H1 (cell line): ENCODE results near the gene FGF4.

ENCODE experiments used
- BACH1 ChIP-seq: IDR thresholded peaks from 2 replicates; pipeline ENCODE4 v1.6.1; 2012; ENCODE audit warnings: low read length, improper control_type of control experiment
- BRCA1 ChIP-seq: IDR thresholded peaks from 2 replicates; pipeline ENCODE4 v1.6.1; 2012; ENCODE audit warnings: low read depth, low read length, improper control_type of control experiment
- CBX8 ChIP-seq: fragments of 300-800, 300-1000 bp; sonication (generic); IDR thresholded peaks from 2 replicates; pipeline ENCODE4 v1.7.1; 2016; ENCODE audit warnings: low read depth, low read length, borderline replicate concordance
- EP300 ChIP-seq, 2 experiments: IDR thresholded peaks; 1 replicate in 1 of 2; 2 replicates in 1 of 2; pipeline ENCODE4 v1.6.1; 2011 to 2012; ENCODE audit warnings: low read depth in 2 of 2, low read length in 2 of 2, mild to moderate bottlenecking in 2 of 2, borderline replicate concordance in 1 of 2, inconsistent platforms in 1 of 2, moderate library complexity in 1 of 2
- EZH2 ChIP-seq: fragments of 200-600 bp; sonication (generic); IDR thresholded peaks from 2 replicates; pipeline ENCODE4 v1.7.1; 2012; ENCODE audit warnings: low read depth, mild to moderate bottlenecking, moderate library complexity, low read length, inconsistent platforms; ENCODE audit not compliant: severe bottlenecking
- KDM5A ChIP-seq: fragments of 200-600 bp; IDR thresholded peaks from 2 replicates; pipeline ENCODE4 v1.7.1; 2012; ENCODE audit warnings: mild to moderate bottlenecking, low read length, inconsistent platforms, mixed read lengths
- POLR2A ChIP-seq, 2 experiments: IDR thresholded peaks; 1 replicate in 1 of 2; 2 replicates in 1 of 2; pipeline ENCODE4 v1.6.1; 2011; ENCODE audit warnings: low read depth in 2 of 2, low read length in 2 of 2, mild to moderate bottlenecking in 2 of 2; ENCODE audit errors: control extremely low read depth in 1 of 2
- SP1 ChIP-seq: IDR thresholded peaks from 2 replicates; pipeline ENCODE4 v1.6.1; 2011; ENCODE audit warnings: low read depth, low read length
- YY1 ChIP-seq: IDR thresholded peaks from 2 replicates; pipeline ENCODE4 v1.6.1; 2011; ENCODE audit warnings: low read depth, mild to moderate bottlenecking, low read length
- TF ChIP-seq, protein P1 (sequence below), 3 experiments: IDR thresholded peaks; 1 replicate in 2 of 3; 2 replicates in 1 of 3; pipeline versions ENCODE4 v1.5.1 to v1.6.1; 2011; ENCODE audit warnings: low read length in 3 of 3, mild to moderate bottlenecking in 3 of 3, inconsistent platforms in 2 of 3, low read depth in 1 of 3, moderate library complexity in 1 of 3; ENCODE audit not compliant: insufficient read depth in 1 of 3; ENCODE audit errors: control extremely low read depth in 1 of 3
- TF ChIP-seq, protein P2 (sequence below): IDR thresholded peaks from 2 replicates; pipeline ENCODE4 v1.6.1; 2012; ENCODE audit warnings: low read length, inconsistent platforms

DNA sequence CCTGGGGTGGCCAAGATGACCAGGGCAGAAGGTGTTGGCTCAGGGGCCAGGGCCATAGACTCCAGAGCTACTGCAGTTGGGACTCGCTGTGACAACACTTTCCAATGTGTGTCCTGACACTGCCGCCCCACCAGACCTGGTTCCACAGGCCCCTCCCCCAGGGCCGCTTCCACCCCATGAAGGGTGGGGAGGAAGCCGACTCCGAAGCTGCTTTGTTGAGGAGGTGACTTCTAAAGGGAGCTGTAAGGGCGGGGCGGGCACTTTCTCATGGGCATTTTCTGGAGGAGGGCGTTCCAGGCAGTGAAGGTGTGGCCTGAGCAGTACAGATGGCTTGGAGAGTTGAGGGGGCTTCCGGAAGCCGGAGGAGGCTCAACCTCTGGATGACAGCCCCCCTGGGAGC lies 37.8 kb upstream of the FGF4 start:
- TF ChIP-seq, protein P1, sequence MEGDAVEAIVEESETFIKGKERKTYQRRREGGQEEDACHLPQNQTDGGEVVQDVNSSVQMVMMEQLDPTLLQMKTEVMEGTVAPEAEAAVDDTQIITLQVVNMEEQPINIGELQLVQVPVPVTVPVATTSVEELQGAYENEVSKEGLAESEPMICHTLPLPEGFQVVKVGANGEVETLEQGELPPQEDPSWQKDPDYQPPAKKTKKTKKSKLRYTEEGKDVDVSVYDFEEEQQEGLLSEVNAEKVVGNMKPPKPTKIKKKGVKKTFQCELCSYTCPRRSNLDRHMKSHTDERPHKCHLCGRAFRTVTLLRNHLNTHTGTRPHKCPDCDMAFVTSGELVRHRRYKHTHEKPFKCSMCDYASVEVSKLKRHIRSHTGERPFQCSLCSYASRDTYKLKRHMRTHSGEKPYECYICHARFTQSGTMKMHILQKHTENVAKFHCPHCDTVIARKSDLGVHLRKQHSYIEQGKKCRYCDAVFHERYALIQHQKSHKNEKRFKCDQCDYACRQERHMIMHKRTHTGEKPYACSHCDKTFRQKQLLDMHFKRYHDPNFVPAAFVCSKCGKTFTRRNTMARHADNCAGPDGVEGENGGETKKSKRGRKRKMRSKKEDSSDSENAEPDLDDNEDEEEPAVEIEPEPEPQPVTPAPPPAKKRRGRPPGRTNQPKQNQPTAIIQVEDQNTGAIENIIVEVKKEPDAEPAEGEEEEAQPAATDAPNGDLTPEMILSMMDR (IDR thresholded peaks at IDR 0.05; ENCODE audit: control extremely low read depth in 1 of 3, insufficient read depth in 1 of 3, low read depth in 1 of 3, low read length in 3 of 3), result no peak
- TF ChIP-seq KDM5A (no peak), EP300 (IDR thresholded peaks at IDR 0.05; ENCODE audit: borderline replicate concordance in 1 of 2, low read depth in 2 of 2, low read length in 2 of 2) (no peak), YY1 (no peak), POLR2A (IDR thresholded peaks at IDR 0.05; ENCODE audit: control extremely low read depth in 1 of 2, low read depth in 2 of 2, low read length in 2 of 2) (no peak), BACH1 (no peak), SP1 (no peak), EZH2 (no peak), BRCA1 (no peak), CBX8 (no peak)
- TF ChIP-seq, protein P2, sequence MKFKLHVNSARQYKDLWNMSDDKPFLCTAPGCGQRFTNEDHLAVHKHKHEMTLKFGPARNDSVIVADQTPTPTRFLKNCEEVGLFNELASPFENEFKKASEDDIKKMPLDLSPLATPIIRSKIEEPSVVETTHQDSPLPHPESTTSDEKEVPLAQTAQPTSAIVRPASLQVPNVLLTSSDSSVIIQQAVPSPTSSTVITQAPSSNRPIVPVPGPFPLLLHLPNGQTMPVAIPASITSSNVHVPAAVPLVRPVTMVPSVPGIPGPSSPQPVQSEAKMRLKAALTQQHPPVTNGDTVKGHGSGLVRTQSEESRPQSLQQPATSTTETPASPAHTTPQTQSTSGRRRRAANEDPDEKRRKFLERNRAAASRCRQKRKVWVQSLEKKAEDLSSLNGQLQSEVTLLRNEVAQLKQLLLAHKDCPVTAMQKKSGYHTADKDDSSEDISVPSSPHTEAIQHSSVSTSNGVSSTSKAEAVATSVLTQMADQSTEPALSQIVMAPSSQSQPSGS, result no peak
